Left ventricle myocardium superior (tissue), 1 donor: Measurements from ENCODE around the gene SLC6A18. TPM values are rescaled to one million over a fixed set of nuclear protein-coding genes. Genes with fewer than 3 reads are reported as not detected.
"Not testable (repeated sequence)": the region's sequence is repeated elsewhere in the genome, so short reads cannot be mapped to it uniquely, and the experiment has no call there.

Experiments used
- ATAC-seq: fragments of 200-7000 bp; cut with Tn5 transposase; one replicate; pipeline ENCODE4 v1.9.1; 2020; ENCODE audit warnings: mild to moderate bottlenecking, moderate library complexity
- DNase-seq: peaks from one replicate; pipeline ENCODE4 v3.0.0-alpha.2; 2020
- intact Hi-C: fragments of 100-400 bp; cut with micrococcal nuclease; formaldehyde crosslinking; loops from one replicate; pipeline ENCODE4 v1.11.0; 2022
- total RNA-seq: library from RNA; stranded (reverse); fragmentation: NEBNext Ultra II Directional; extraction: Animal tissue kit (Norgen Biotek cat#: 25700); gene quantifications from one replicate; pipeline ENCODE4 v1.2.1, GENCODE V29; 2021
- donor health status: DM: no; HTN: yes; CAD: no; lungs with severe emphysema.

Gene SLC6A18
- total RNA-seq, 1 donor from 2014 or later = not detected

GRCh38 chr5:1224631-1225030 lies 550 bp upstream of the SLC6A18 start:
- intact Hi-C loops = no loop called here
- DNase-seq (no peak), ATAC-seq (no peak)

GRCh38 chr5:1226231-1226630 lies 1.1 kb downstream of the SLC6A18 start:
- DNase-seq (no peak), ATAC-seq (no peak)
- intact Hi-C loops = no loop called here

GRCh38 chr5:1226839-1227581 lies 1.8 kb downstream of the SLC6A18 start:
- ATAC-seq (no peak), DNase-seq (no peak)
- intact Hi-C loops = no loop called here

GRCh38 chr5:1227667-1228066 lies 2.5 kb downstream of the SLC6A18 start:
- intact Hi-C loops = no loop called here
- ATAC-seq (no peak), DNase-seq (no peak)

- DNase-seq (no peak), ATAC-seq (no peak)
- intact Hi-C loops = no loop called here
These were observed 2.9 kb downstream of the SLC6A18 start for GRCh38 chr5:1228120-1228519.

GRCh38 chr5:1229023-1229422 lies 3.8 kb downstream of the SLC6A18 start:
- ATAC-seq, intact Hi-C loops: not testable (repeated sequence)

GRCh38 chr5:1229822-1230221 lies 4.6 kb downstream of the SLC6A18 start:
- no peak for ATAC-seq
- intact Hi-C loops = no loop called here
- DNase-seq = no peak

More at GRCh38 chr5:1229023-1229422, 3.8 kb downstream of the SLC6A18 start:
- not testable (repeated sequence) for DNase-seq

- no peak for DNase-seq
- intact Hi-C loops = no loop called here
- ATAC-seq = no peak
These were observed 5.4 kb downstream of the SLC6A18 start for GRCh38 chr5:1230551-1230950.

GRCh38 chr5:1231354-1231905 lies 6.2 kb downstream of the SLC6A18 start:
- DNase-seq = no peak
- ATAC-seq = no peak
- intact Hi-C loops = no loop called here

- ATAC-seq = no peak
- intact Hi-C loops = no loop called here
- DNase-seq = no peak
These were observed 7.6 kb downstream of the SLC6A18 start for GRCh38 chr5:1232780-1233179.

- ATAC-seq (no peak), DNase-seq (no peak)
- intact Hi-C loops = no loop called here
These were observed 10.2 kb downstream of the SLC6A18 start for GRCh38 chr5:1235379-1235778.

GRCh38 chr5:1235838-1236237 lies 10.7 kb downstream of the SLC6A18 start:
- no peak for DNase-seq

GRCh38 chr5:1239505-1240251 lies 14.5 kb downstream of the SLC6A18 start:
- intact Hi-C loops = no loop called here
- no peak for DNase-seq
- no peak for ATAC-seq

More at GRCh38 chr5:1235838-1236237, 10.7 kb downstream of the SLC6A18 start:
- ATAC-seq = no peak
- intact Hi-C loops = no loop called here

GRCh38 chr5:1240496-1241260 lies 15.5 kb downstream of the SLC6A18 start:
- DNase-seq = no peak
- ATAC-seq = no peak
- intact Hi-C loops = no loop called here

GRCh38 chr5:1241509-1242080 lies 16.4 kb downstream of the SLC6A18 start:
- intact Hi-C loops = no loop called here
- DNase-seq (no peak), ATAC-seq (no peak)

GRCh38 chr5:1242733-1243486 lies 17.7 kb downstream of the SLC6A18 start:
- intact Hi-C loops = no loop called here
- no peak for DNase-seq
- ATAC-seq = no peak

- ATAC-seq = no peak
- intact Hi-C loops = no loop called here
- DNase-seq = no peak
These were observed 18.4 kb downstream of the SLC6A18 start for GRCh38 chr5:1243487-1244130.

- DNase-seq = no peak
- intact Hi-C loops = no loop called here
These were observed 19.1 kb downstream of the SLC6A18 start for GRCh38 chr5:1244255-1244654.

More at GRCh38 chr5:1244255-1244654, 19.1 kb downstream of the SLC6A18 start:
- no peak for ATAC-seq
